Measurements from ENCODE around the gene SMAD3. TPM values are rescaled to one million over a fixed set of nuclear protein-coding genes. Genes with fewer than 3 reads are reported as not detected.

SMAD3 gene
- total RNA-seq, 1 donor from 2014 or later: 8.2 TPM

DNA sequence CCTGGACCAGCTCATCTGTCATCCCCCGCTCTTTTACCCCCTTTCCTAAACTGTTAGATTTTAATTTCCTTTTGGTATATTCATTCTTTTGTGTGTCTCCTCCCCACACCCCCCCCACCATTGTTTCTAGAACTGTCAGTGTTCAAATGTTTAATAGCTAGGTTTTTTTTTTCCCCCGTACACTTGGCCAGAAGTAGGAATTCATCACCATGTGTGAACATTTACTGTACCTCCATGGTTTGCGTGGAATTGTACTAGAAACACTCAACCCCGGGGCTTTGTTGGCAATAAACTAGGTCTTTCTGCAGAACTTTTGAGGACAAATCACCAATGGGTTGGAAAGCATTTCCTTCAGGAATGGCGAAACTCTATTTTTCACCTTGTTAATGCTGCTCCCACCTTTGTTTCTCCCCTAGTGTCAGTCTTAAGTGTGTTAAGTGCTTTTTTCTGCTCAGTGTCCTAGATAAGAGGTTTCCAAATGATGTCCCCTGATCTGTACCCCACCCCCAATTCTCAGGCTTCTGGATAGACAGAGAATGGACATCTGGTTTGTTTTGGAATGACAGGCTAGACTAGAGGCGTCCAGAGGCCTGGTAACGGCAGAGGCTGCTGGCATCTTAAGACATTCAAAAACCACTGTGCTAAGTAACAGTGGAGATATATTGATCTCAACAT lies 76.8 kb downstream of the SMAD3 start:
- TF ChIP-seq CTCF (IDR thresholded peaks at IDR 0.05; ENCODE audit: unreplicated experiment): no peak
- DNase-seq (ENCODE audit: low spot score): no peak
- peaks cover 41% of the 10 kb centered on the region for H3K4me1 Mint-ChIP-seq (ENCODE audit: unreplicated experiment)
- peaks cover 2% of the 10 kb centered on the region for H3K27me3 Mint-ChIP-seq (ENCODE audit: unreplicated experiment)
- no peak overlapping the region for H3K4me3 Mint-ChIP-seq (ENCODE audit: unreplicated experiment)
- no peak overlapping the region for H3K27ac Mint-ChIP-seq (ENCODE audit: unreplicated experiment)
- H3K36me3 Mint-ChIP-seq (ENCODE audit: low read depth, unreplicated experiment): no peaks in the 10 kb centered on the region
- no peaks in the 10 kb centered on the region for H3K9me3 Mint-ChIP-seq (ENCODE audit: unreplicated experiment)

DNA sequence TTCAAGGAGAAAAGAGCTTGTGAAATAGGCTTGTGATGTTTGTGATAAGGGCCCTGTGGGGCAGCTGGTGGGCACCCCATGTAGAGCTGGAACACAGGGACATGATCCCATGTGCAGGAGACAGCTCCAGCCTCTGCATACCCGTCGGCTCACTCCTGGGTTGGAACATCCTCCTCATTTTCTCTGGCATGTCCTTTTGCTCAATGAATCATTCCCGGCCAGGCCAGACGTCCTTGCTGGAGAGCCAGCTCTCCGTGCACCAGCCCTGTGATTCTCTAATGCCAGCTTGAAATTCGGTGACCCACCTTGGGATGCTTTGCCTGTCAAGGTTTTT lies 77.3 kb downstream of the SMAD3 start:
- no peak overlapping the region for H3K27ac Mint-ChIP-seq (ENCODE audit: unreplicated experiment)
- H3K4me1 Mint-ChIP-seq (ENCODE audit: unreplicated experiment): peaks cover 46% of the 10 kb centered on the region
- H3K9me3 Mint-ChIP-seq (ENCODE audit: unreplicated experiment): no peaks in the 10 kb centered on the region
- DNase-seq (ENCODE audit: low spot score): no peak
- no peak overlapping the region for H3K4me3 Mint-ChIP-seq (ENCODE audit: unreplicated experiment)
- no peak for TF ChIP-seq CTCF (IDR thresholded peaks at IDR 0.05; ENCODE audit: unreplicated experiment)
- no peaks in the 10 kb centered on the region for H3K36me3 Mint-ChIP-seq (ENCODE audit: low read depth, unreplicated experiment)
- peaks cover 4% of the 10 kb centered on the region for H3K27me3 Mint-ChIP-seq (ENCODE audit: unreplicated experiment)

DNA sequence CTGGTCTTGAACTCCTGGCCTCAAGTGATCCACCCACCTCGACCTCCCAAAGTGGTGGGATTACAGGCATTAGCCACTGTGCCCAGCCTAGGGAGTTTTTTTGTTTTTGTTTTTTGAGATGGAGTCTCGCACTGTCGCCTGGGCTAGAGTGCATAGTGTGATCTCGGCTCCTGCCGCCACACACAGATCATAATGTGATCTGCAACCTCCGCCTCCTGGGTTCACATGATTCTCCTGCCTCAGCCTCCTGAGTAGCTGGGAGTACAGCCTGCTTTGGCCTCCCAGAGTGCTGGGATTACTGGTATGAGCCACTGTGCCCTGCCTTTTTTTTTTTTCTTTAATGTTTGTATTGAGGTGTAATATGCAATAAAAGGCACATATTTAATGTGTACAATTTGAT lies 78.2 kb downstream of the SMAD3 start:
- no peak for DNase-seq (ENCODE audit: low spot score)
- no peak for TF ChIP-seq CTCF (IDR thresholded peaks at IDR 0.05; ENCODE audit: unreplicated experiment)
- Mint-ChIP-seq H3K9me3 (ENCODE audit: unreplicated experiment) (no peaks in the 10 kb centered on the region), H3K27me3 (ENCODE audit: unreplicated experiment) (peaks cover 4% of the 10 kb centered on the region), H3K4me3 (ENCODE audit: unreplicated experiment) (no peak overlapping the region), H3K4me1 (ENCODE audit: unreplicated experiment) (peaks cover 50% of the 10 kb centered on the region), H3K27ac (ENCODE audit: unreplicated experiment) (no peak overlapping the region), H3K36me3 (ENCODE audit: low read depth, unreplicated experiment) (no peaks in the 10 kb centered on the region)

- Mint-ChIP-seq H3K27ac (ENCODE audit: unreplicated experiment) (no peak overlapping the region), H3K4me1 (ENCODE audit: unreplicated experiment) (peaks cover 49% of the 10 kb centered on the region), H3K27me3 (ENCODE audit: unreplicated experiment) (peaks cover 4% of the 10 kb centered on the region), H3K9me3 (ENCODE audit: unreplicated experiment) (no peaks in the 10 kb centered on the region), H3K4me3 (ENCODE audit: unreplicated experiment) (no peak overlapping the region), H3K36me3 (ENCODE audit: low read depth, unreplicated experiment) (no peaks in the 10 kb centered on the region)
- no peak for TF ChIP-seq CTCF (IDR thresholded peaks at IDR 0.05; ENCODE audit: unreplicated experiment)
- DNase-seq (ENCODE audit: low spot score): no peak
These were observed 79.4 kb downstream of the SMAD3 start for GRCh38 chr15:67144609-67145311.

DNA sequence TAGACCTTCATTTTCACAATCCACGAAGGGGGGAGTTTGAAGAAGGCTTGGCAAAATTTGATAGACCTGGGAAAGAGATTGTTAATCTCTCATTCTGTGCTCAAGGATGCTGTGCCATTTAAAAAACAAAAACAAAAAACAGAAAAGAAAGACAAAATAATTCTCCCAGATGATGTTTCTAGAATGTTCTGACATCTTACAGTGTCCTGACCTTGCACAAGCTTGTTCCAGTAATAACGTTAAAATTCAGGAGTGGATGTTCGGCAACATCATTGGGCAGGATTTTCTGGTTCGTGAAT lies 79.9 kb downstream of the SMAD3 start:
- H3K36me3 Mint-ChIP-seq (ENCODE audit: low read depth, unreplicated experiment): no peaks in the 10 kb centered on the region
- peaks cover 4% of the 10 kb centered on the region for H3K27me3 Mint-ChIP-seq (ENCODE audit: unreplicated experiment)
- TF ChIP-seq CTCF (IDR thresholded peaks at IDR 0.05; ENCODE audit: unreplicated experiment): no peak
- no peak overlapping the region for H3K4me3 Mint-ChIP-seq (ENCODE audit: unreplicated experiment)
- H3K4me1 Mint-ChIP-seq (ENCODE audit: unreplicated experiment): peaks cover 53% of the 10 kb centered on the region
- DNase-seq (ENCODE audit: low spot score): no peak
- no peak overlapping the region for H3K27ac Mint-ChIP-seq (ENCODE audit: unreplicated experiment)
- H3K9me3 Mint-ChIP-seq (ENCODE audit: unreplicated experiment): no peaks in the 10 kb centered on the region
